HL-60/S4 (cell line): Measurements from ENCODE around the gene MS4A15.
"Not testable (repeated sequence)": the region's sequence is repeated elsewhere in the genome, so short reads cannot be mapped to it uniquely, and the experiment has no call there.

ENCODE experiments used
- in situ Hi-C: fragments of 300-500 bp; cut with MboI; formaldehyde crosslinking; loops from 2 replicates; pipeline ENCODE4 v1.14.3; 2022; ENCODE audit warnings: low sequenced_read_pairs

The MS4A15 gene

DNA sequence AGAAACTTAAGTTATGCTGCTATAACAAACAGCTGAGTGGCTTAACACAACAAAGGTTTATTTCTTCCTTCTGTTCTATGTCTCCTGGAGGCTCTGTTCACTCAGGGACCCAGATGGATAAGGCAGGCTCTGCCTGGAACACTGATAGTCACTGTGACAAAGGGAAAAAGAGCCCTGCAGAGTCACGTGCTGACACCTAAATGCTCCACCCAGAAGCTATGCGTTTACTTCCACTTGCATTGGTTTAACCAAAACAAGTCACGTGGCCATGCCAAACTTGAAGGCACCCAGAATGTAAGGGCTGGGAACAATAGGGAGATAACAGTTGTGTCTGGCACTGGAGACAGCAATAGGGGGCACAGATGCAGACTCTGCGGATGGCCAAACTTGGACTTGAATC, 3.4 kb upstream of the MS4A15 start:
- in situ Hi-C loops, result no loop called here

DNA sequence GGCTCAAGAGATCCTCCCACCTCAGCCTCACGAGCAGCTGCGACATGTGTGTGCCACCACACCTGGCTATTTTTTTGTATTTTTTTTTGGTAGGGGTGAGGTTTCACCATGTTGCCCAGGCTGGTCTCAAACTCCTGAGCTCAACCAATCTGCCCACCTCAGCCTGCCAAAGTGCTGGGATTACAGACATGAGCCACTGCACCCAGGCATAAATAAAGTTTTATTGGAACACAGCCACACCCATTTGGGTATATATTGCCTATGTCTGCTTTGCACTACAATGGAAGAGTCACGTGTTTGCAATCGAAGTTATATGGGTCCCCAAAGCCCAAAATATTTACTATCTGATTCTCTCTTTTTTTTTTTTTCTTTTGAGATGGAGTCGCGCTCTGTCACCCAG, 1.8 kb upstream of the MS4A15 start:
- in situ Hi-C loops, result no loop called here

DNA sequence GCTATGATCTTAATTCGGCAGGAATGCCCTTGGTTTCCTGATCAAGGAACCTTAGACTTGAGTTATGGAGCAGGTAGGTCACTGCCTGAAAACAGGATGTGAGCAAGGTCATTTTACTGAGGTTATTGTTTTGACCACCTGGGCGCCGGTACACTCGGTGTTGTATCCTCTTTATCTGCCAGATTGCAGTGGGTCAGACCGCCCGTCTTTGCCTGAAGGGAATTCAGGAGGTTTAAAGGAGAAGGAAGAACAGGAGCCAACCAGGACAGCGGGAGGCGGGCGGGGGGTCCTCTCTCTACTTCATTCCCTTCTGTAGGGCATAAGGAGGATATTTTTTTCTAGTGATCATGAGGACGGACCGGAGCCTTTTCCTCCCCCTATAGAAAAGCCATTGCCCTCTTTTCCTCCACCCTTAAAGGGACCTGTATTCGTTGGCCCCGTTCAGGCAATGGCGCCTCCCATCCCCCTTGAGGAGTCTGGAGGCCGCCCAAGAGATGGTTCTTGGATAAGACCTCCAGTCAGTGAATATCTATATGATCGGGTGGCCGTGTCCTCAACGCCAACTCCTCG, 649 bp downstream of the MS4A15 start:
- in situ Hi-C loops, result no loop called here

DNA sequence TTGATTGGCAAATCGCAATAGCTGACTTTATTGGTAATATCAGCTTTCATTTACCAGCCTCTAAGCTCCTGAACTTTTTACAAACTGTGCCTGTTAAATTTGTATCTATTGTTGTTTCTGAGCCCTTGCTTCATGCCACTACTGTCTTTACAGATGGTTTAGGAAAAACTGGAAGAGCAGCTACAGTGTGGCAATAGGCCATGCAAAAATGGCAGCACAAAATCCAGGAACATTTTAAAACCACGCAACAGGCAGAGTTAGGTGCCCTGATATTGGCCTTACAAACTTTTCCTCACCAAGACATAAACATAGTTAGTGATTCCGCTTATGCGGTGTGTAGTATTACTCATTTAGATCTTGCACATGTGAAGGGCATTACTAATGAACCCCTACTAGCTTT, 2.0 kb downstream of the MS4A15 start:
- in situ Hi-C loops, result not testable (repeated sequence)

DNA sequence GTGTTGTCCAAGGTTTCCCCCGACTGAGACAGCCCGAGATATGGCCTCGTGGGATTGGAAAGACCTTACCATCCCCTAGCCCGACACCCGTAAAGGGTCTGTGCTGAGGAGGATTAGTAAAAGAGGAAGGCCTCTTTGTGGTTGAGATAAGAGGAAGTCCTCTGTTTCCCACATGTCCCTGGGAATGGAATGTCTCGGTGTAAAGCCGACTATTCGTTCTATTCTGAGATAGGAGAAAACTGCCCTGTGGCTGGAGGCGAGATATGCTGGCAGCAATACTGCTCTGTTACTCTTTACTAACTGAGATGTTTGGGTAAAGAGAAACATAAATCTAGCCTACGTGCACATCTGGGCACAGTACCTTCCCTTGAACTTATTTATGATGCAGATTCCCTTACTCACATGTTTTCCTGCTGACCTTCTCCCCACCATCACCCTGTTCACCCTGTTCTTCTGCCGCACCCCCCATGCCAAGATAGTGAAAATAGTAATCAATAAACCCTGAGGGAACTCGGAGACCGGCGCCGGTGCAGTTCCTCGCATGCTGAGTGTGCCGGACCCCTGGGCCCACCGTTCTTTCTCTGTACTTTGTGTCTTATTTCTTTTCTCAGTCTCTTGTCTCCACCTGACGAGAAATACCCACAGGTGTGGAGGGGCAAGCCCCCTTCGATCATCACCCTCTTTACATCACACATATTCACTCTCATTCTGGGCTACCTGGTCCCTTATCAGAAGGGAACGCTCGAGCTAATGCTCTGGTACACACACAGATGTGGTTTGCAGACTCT, 3.0 kb downstream of the MS4A15 start:
- in situ Hi-C loops, result not testable (repeated sequence)

DNA sequence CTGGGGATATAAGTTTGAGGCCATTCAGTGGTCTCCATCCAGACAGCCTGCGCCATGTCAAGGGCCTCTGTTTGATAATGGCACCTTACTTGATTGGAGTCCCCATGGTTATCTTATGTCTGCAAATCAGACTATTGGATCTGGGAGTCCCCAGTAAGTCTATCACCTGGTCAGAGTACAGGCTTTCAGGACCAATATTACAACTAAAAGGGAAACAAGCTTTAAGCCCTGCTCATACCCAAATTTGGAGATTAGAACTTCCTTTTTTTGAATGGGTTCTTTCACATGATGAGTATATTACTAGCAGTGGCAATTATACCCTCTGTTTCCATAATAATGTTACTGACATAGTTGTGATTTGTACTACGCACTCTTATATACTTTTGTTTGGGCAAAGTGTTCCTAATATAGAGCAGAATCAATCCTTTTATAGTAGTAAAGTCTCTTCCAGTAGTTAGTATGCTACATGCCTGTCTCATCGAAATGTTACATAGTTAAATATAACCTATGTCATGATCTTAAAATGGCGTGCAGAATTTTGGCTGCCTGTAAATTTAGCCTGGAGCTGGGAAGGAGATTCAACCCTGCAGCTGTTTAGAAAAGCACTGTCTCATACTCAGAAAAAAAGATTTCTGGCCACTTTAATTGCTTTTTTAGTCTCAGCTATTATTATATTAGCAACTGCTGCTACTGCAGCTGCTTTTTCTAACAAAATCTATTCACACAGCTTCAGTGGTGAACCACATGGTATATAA, 4.9 kb downstream of the MS4A15 start:
- in situ Hi-C loops, result no loop called here

DNA sequence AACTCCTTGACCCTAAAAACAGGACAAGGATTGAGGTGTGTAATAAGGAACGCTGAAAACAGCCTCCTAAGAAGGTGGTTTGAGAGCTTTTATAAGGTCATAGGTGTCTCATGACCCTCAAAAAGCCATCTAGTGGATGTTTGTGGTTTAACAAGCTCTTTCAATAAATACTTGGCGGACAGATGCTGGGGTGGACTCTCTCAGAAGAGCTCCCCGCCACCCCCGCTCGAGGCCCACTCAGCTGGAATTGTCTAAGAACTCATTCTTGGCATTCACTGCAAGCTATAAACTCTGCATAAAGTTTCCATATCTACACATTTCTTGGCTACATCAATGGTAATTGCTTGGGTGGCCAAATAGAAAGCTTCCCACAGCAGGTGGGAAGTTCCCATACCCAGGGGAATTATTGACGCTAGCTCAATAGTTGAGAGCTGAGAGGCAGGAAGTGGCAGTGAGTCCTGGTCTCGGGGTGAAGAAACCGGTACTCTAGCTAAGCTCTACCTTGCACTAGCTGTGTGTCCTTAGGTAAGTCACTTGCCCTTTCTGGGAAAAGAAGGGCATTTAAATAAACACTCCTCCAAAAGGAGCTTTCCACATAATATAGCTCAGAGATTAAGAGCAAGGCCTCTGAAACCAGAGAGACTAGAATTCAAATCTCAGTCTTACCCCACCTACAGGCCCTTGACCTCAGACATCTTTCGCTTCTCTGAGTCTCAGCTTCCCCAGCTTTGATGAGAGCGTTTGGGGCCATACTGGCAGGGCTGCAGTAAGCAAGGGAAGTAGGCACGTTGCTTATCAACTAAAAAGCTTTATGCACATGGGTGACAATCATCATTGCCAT, 6.4 kb downstream of the MS4A15 start:
- in situ Hi-C loops, result no loop called here

DNA sequence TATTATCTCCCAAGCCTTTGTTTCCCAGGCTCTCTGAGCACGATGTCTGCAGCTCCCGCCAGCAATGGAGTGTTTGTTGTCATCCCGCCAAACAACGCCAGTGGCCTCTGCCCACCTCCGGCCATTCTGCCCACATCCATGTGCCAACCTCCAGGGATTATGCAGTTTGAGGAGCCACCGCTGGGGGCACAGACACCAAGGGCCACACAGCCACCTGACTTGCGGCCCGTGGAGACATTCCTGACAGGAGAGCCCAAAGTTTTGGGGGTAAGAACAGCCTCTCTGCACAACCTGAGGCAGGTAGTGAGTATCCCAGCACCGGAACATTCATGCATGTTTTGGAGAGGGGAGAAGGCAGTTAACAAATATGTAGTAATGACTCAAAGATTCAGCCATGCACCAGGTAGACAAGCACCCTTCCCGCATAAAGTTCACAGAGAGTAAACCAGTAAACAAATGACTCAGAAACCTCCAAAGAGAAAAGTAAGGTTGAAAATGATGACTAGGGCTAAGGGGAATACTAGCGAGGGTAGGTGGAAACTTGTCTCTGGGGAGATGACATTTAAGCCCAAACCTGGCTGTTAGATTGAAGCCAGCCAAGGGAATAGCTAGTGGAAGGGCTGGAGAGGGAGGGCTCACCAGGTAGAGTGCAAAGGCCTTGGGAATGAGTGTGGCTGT, 7.2 kb downstream of the MS4A15 start:
- in situ Hi-C loops, result no loop called here

DNA sequence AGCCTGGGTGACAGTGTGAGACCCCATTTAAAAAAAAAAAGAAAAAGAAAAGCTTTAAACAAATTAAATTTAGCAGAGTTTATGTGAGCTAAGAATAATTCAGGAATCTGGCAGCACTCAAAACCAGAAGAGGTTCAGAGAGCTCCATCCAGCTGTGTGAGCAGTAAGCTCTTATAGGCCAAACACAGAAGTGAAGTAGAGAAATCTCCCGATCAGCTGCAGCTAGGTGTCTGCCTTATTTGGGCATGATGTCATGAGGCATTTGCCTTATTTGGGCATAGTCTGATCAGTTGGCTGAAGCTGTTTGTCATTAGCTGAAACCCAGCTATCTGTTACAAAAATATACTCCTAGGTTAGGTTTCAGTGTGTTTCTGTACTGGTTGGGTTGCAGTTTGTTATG, 8.2 kb downstream of the MS4A15 start:
- in situ Hi-C loops, result no loop called here

DNA sequence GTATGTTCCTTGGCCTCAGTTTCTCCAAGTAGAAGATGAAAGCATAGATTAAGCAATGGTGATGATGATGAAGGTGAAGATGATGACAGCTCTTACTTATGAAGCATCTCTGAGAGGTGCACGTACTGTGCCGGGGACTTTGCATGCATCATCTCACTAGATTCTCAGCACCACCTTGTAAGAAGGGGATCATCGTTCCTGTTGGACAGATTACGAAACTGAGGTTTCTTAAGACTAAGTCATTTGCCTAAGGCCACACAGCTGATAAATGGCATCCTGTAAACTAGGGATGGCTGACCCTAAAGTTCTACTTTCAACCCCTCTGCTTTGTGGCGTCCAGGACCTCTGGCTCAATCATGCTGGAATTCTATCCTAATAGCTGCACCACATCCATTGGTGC, 8.7 kb downstream of the MS4A15 start:
- in situ Hi-C loops, result no loop called here

DNA sequence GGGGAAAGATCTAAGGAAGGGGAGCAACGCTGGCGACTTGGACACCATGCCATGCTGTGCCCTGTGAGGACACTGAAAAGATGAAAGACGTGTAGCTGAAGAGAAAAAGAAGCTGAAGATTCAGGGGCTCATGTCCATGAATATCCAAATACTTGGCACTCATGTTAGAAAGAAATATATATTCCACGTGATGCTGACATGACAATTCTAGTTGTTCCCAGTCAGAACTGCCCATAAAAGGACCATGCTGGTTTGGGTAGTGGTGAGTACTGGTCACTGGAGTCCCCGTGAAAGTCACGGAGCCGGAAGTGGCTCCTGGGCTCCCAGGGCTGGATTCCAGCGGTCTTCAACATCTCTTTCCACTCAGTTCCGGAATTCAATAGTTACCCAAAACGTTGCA, 9.9 kb downstream of the MS4A15 start:
- in situ Hi-C loops, result no loop called here

DNA sequence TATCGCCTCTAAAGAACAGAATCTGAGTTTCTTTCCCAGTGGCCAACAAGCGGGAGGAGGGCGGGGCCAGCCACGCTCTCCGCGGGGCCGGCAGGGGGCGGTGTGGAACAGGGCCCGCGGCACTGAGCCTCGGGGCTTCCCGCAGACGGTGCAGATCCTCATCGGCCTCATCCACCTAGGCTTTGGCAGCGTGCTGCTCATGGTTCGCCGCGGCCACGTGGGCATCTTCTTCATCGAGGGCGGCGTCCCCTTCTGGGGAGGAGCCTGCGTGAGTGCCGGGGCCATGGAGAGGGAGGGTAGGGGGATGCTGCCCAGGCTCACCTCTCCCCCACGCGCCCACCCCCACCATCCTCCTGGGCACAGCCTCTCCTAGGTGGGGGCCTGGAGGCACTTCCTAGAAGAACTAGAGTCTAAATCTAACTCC, 10.7 kb downstream of the MS4A15 start:
- in situ Hi-C loops, result no loop called here

DNA sequence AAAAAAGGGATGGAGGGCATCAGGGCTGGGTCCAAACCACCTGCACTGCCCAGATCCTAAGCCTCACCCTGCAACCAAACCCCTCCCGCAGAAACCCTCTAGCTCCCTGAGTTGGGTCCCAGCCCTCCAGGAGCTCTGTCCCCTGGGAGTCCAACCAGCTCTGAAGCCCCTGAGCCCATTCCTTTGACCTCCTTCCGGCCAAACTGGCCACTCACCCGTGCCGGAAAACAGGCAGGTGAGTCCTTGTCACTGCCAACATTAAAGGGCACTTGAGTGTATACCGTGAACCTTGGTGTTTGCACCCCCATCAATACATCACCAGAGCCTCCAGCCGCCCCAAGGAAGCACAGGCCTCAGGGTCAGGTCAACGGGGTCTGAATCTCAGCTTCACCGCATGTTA, 11.5 kb downstream of the MS4A15 start:
- in situ Hi-C loops, result no loop called here

DNA sequence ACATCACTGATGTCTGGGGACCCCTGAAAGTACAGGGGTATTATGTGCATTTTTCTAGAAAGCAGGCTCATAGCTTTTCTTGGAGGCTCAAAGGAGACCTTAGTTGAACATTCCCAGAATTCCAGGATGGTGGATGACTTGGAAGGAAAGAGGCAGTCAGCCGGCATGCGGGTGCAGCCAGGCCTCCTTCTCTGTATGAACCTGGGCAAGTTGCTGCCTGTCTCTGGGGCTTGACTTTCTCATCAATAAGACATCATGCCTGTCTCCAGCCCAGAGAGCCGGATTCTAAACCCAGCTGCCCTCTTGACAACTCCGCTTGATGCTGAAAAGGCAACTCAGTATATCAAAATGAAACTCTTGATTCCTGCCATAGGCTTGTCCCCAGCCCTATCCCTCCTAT, 12.6 kb downstream of the MS4A15 start:
- in situ Hi-C loops, result no loop called here

DNA sequence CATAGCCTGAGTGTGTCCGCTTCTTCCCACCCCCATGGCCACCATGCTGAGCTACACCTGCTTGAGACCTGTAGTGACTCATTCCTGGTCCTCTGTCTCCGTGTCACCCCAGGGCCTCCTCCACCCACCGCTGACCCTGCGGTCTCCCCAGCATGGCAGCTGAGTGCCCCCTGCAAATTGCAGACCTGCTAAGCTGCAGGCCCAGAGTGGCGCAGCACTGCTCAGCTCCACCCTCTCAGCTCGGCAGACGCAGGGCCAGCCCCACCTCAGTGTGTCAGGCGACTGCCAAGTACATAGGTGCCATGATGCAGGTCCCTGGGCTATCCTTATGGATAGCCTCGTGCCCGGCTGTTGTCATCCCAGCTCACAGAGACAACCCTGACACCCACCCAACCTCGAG, 13.1 kb downstream of the MS4A15 start:
- in situ Hi-C loops, result no loop called here

DNA sequence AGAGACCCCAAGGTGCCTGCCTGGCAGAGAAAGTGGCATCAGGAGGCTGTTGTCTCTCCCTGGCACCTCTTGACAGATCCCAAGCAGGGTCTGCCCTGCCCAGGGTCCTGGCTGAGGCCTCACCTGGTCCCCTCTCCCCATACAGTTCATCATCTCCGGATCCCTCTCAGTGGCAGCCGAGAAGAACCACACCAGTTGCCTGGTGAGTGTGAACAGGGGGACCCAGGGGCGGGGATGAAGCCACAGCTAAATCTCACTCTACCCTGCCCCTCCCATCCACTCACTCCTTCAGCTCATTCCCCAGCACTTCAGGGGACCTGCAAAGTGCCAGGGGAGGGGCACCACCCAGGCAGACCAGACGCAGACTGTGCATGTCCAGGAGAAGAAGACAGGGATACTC, 14.5 kb downstream of the MS4A15 start:
- in situ Hi-C loops, result no loop called here

DNA sequence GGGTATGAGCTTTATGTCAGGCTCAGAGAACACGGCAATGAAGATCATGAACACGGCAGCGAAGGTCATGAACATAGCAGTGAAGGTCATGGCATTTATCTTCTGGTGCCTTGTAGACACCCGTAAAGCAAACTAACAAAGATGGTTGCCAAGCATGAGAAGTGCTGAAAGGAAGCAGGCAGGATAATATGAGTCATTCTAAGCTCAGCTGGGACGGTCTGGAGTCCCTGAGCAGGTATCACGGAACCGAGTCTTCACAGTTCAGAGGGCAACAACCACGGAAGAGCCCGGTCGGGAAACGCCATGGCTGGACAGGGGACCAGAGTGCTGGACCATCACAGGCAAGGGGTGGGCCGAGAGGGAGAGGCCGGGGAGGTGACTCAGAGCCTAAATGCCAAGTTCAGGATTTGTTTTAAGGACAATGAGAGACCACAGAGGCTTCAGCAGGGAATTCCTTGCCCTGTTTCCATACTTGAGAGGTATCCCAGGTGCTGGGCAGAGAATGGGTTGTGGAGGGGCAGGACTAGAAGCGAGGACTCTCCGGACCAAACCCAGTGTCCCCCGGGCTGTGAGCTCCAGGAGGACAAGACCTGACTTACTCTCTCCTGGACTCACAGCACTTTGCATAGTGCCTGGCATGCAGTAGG, 15.3 kb downstream of the MS4A15 start:
- in situ Hi-C loops, result no loop called here

DNA sequence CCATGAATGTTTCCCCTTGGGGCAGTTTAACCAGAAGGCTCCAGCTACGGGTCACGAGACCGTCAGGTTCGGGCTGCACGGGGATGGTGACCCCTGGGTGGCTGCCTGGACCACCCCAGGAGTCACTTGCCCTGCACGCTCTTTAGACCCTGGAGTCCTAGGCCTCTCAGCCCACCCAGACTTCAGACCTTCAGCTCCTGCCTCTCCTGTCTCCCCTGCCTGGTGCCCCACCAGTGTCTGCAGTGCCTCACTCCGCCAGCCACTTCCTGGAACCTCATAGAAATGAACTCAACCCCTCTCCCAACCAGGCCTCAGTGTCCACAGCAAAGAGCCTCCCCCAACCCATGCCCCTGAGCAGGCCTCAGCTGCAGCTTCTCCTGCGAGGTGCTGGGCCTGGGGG, 16.0 kb downstream of the MS4A15 start:
- in situ Hi-C loops, result no loop called here

DNA sequence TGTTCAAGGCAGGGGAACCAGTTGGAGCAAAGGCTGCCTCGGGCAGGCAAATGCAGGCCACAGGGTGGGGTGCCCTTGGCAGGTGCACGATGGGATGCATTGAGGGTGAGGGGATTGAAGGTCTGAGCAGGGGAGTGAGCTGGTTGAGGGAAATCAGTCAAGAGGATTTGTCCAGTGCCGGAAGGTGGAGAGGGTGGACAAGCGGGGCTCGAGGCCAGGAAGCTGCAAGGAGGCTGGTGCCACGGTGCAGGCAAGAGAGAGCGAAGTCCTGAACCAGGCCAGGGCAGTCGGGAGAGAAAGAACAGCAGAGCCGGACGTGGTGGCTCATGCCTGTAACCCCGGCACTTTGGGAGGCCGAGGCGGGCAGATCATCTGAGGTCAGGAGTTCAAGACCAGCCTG, 18.1 kb downstream of the MS4A15 start:
- in situ Hi-C loops, result no loop called here

DNA sequence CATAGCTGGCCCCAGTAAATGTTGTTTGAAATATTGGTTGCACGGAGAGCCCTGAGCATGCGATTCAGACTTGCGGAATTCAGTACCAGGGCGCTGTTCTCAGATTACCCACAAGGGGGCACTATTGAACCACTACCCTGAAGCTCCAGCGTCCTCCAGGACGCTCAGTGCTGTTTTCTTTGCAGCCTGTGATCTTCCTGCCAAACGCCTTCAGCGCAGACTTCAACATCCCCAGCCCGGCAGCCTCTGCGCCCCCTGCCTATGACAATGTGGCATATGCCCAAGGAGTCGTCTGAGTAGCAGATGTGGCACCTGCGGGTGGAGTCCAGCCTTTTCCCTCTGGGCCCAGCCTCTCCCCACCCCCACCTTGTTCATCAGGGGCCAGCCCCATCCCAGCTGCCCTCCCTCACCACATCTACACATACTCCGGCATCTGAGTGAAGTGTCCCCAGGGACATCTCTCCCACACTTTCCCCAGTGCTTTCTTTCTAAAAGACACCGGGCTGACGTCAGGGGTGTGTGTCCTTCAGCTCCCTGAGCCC, 18.8 kb downstream of the MS4A15 start:
- in situ Hi-C loops, result no loop called here
